Measurements from ENCODE around the gene HIVEP1. TPM values are rescaled to one million over a fixed set of nuclear protein-coding genes. Genes with fewer than 3 reads are reported as not detected.

HIVEP1 gene
- total RNA-seq, 2 donors from 2014 or later = 22.3 to 34.4 TPM

DNA sequence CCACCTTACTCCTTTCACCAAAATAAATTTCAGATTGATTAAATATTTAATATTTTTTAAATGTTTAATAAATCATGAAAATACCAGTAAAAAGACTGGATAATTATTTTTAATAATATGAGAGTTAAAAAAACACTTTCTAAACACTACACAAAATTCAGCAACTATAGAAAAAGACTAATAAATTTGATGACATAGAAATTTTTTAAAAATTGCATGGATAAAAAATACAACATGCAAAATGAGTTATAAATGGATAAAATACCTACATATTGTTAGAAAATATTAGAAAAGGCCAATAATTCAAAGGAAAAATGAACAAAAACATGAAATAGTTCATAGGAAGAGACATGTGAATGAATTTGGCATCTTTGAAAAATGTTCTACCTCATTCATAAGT is 177.0 kb downstream of the HIVEP1 start:
- no peaks in the 10 kb centered on the region for H3K4me1 ChIP-seq (ENCODE audit: control insufficient read depth in 1 of 2, low read depth in 2 of 2)
- no peaks in the 10 kb centered on the region for H3K36me3 ChIP-seq
- TF ChIP-seq, protein P1, sequence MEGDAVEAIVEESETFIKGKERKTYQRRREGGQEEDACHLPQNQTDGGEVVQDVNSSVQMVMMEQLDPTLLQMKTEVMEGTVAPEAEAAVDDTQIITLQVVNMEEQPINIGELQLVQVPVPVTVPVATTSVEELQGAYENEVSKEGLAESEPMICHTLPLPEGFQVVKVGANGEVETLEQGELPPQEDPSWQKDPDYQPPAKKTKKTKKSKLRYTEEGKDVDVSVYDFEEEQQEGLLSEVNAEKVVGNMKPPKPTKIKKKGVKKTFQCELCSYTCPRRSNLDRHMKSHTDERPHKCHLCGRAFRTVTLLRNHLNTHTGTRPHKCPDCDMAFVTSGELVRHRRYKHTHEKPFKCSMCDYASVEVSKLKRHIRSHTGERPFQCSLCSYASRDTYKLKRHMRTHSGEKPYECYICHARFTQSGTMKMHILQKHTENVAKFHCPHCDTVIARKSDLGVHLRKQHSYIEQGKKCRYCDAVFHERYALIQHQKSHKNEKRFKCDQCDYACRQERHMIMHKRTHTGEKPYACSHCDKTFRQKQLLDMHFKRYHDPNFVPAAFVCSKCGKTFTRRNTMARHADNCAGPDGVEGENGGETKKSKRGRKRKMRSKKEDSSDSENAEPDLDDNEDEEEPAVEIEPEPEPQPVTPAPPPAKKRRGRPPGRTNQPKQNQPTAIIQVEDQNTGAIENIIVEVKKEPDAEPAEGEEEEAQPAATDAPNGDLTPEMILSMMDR (IDR thresholded peaks at IDR 0.05) = no peak
- no peak for ATAC-seq (ENCODE audit: insufficient number of reproducible peaks, low FRiP score, low read depth)
- no peaks in the 10 kb centered on the region for H3K27me3 ChIP-seq (replicated peaks; ENCODE audit: insufficient read depth)
- H3K9me3 ChIP-seq = no peaks in the 10 kb centered on the region
- no peak overlapping the region for H3K4me3 ChIP-seq
- no peak overlapping the region for H3K27ac ChIP-seq
- DNase-seq (ENCODE audit: low spot score) = no peak

DNA sequence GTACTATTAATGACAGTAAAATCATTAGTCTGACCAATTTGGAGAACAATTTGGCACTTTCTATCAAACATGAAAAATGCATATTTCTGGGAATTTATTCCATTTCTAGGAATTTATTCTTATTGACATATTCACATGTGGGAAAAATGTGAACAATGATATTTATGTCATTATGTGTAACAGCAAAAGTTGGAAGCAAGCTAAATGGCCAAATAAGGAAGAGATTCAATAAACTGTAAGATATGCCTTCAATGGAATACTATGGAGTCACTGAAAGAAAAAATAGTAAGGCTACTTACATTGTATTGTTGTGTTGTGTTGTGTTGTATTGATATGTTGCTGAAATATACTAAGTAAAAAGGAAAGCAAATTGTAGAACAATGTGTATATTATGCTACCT is 177.5 kb downstream of the HIVEP1 start:
- Histone ChIP-seq H3K4me1 (ENCODE audit: control insufficient read depth in 1 of 2, low read depth in 2 of 2) (no peaks in the 10 kb centered on the region), H3K9me3 (no peaks in the 10 kb centered on the region), H3K36me3 (no peaks in the 10 kb centered on the region), H3K4me3 (no peak overlapping the region), H3K27me3 (replicated peaks; ENCODE audit: insufficient read depth) (no peaks in the 10 kb centered on the region), H3K27ac (no peak overlapping the region)
- DNase-seq (ENCODE audit: low spot score) (no peak), ATAC-seq (ENCODE audit: insufficient number of reproducible peaks, low FRiP score, low read depth) (no peak)
- TF ChIP-seq, protein P1 (IDR thresholded peaks at IDR 0.05) = no peak

DNA sequence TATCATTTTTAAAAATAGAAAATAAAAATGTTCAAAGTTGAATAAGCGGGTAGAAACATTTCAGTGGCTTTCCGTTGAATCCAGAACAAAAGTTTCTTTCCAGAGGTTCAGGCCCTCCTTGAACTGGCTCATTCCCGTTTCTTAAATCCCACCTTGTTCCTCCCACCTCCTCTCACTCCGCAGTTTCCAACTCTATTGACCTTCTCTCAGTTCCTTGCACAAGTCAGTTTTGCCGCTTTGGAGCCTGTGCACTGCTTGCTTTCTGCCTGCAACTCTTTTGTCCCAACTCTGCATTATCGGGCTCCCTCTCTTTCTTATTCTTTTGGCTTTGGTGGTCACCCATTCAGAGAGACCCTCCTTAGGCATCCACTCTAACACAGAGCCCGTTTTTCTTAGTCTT is 178.1 kb downstream of the HIVEP1 start:
- ATAC-seq (ENCODE audit: insufficient number of reproducible peaks, low FRiP score, low read depth) (no peak), DNase-seq (ENCODE audit: low spot score) (no peak)
- Histone ChIP-seq H3K4me3 (no peak overlapping the region), H3K4me1 (ENCODE audit: control insufficient read depth in 1 of 2, low read depth in 2 of 2) (no peaks in the 10 kb centered on the region), H3K36me3 (no peaks in the 10 kb centered on the region), H3K27me3 (replicated peaks; ENCODE audit: insufficient read depth) (no peaks in the 10 kb centered on the region), H3K27ac (no peak overlapping the region), H3K9me3 (no peaks in the 10 kb centered on the region)
- TF ChIP-seq, protein P1 (IDR thresholded peaks at IDR 0.05) = no peak

DNA sequence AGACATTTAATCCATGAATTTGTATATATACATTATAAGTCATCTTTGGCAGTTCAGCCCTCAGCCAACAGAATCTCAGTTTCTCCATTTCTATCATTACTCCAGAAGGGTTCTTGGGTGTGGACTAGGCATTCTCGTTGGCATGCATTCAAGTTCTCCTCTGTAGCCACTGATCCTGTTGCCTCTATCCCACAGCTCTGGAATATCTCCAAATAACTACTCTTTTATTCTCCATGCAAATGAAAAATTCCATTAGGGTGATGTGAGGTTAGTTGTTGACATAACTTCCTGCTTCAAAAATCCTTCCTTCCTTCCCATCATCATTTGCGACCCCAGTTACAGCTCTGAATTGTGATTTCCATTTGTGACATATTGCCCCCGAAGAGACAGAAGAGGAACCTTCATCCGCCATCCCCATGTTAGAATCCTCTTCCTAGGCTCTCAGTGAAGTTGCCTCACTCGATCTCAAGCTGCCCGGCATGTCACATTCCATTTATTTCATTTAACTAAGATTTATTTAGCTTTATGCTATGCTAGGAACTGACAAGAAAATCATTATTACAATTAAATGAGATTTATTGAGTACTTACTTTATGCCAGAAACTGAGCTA is 184.3 kb downstream of the HIVEP1 start:
- Histone ChIP-seq H3K4me3 (no peak overlapping the region), H3K9me3 (no peaks in the 10 kb centered on the region), H3K27me3 (replicated peaks; ENCODE audit: insufficient read depth) (no peaks in the 10 kb centered on the region), H3K27ac (no peak overlapping the region), H3K36me3 (no peaks in the 10 kb centered on the region), H3K4me1 (ENCODE audit: control insufficient read depth in 1 of 2, low read depth in 2 of 2) (peaks cover 0 to 15% of the 10 kb centered on the region in 2 donors)
- no peak for DNase-seq (ENCODE audit: low spot score)
- no peak for ATAC-seq (ENCODE audit: insufficient number of reproducible peaks, low FRiP score, low read depth)
- TF ChIP-seq, protein P1 (IDR thresholded peaks at IDR 0.05) = no peak

DNA sequence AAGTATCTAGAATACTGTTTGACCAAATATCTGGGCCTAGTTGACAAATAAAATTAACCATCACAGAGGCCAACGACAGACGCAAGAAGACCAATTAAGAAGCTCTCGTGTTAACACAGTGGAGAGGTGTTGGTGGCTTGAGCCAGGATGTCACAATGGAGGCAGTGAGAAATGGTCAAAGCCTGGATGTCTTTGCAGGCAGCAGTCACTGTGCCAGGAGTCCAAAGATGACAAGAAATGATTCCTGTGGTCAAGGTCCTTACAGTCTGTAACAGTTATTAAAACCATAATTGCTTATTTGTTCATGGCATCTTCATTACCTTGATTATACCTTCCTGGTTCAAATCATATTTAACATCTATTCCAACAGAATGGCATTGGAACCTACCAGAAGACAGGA is 186.7 kb downstream of the HIVEP1 start:
- Histone ChIP-seq H3K27ac (no peak overlapping the region), H3K9me3 (no peaks in the 10 kb centered on the region), H3K4me1 (ENCODE audit: control insufficient read depth in 1 of 2, low read depth in 2 of 2) (peaks cover 10 to 33% of the 10 kb centered on the region in 2 donors), H3K36me3 (no peaks in the 10 kb centered on the region), H3K4me3 (no peak overlapping the region), H3K27me3 (replicated peaks; ENCODE audit: insufficient read depth) (no peaks in the 10 kb centered on the region)
- ATAC-seq (ENCODE audit: insufficient number of reproducible peaks, low FRiP score, low read depth) = no peak
- DNase-seq (ENCODE audit: low spot score) = no peak
- TF ChIP-seq, protein P1 (IDR thresholded peaks at IDR 0.05) = no peak
